HepG2 (cell line): Measurements from ENCODE around the gene MIF4GD. TPM values are rescaled to one million over a fixed set of nuclear protein-coding genes. Genes with fewer than 3 reads are reported as not detected.

ENCODE experiments used
- AGO1 ChIP-seq: fragments of 200-400 bp; formaldehyde crosslinking; IDR thresholded peaks from 2 replicates; pipeline ENCODE4 v1.6.1; 2017; ENCODE audit warnings: mild to moderate bottlenecking, low read depth, low read length, moderate library complexity; ENCODE audit not compliant: poor library complexity, severe bottlenecking
- CENPBD1 ChIP-seq: sonication (generic); formaldehyde crosslinking; IDR thresholded peaks from 2 replicates; pipeline ENCODE4 v1.8.0; 2022; ENCODE audit warnings: missing genetic modification reagents, low read depth, mild to moderate bottlenecking, borderline replicate concordance
- EEA1 ChIP-seq: sonication (generic); formaldehyde crosslinking; IDR thresholded peaks from 2 replicates; pipeline ENCODE4 v1.5.1; 2020; ENCODE audit warnings: mild to moderate bottlenecking, missing genetic modification reagents, borderline replicate concordance
- EP300 ChIP-seq, 3 experiments: sonication (generic) in 1 of 3; formaldehyde crosslinking in 1 of 3; IDR thresholded peaks; 2 replicates each; pipeline versions ENCODE4 v1.5.1 to v1.6.1; 2011 to 2020; ENCODE audit warnings: low read depth in 2 of 3, low read length in 2 of 3, borderline replicate concordance in 1 of 3, improper control_type of control experiment in 1 of 3, mild to moderate bottlenecking in 1 of 3, missing genetic modification reagents in 1 of 3, moderate library complexity in 1 of 3
- ESRRA ChIP-seq: sonication (generic); formaldehyde crosslinking; IDR thresholded peaks from 2 replicates; pipeline ENCODE4 v1.5.1; 2020; ENCODE audit warnings: mild to moderate bottlenecking, low read depth, missing genetic modification reagents
- FOXA3 ChIP-seq: IDR thresholded peaks from 2 replicates; pipeline ENCODE4 v1.6.1; 2016; ENCODE audit warnings: missing genetic modification reagents, missing compliant biosample characterization
- HIVEP1 ChIP-seq: sonication (generic); formaldehyde crosslinking; IDR thresholded peaks from 2 replicates; pipeline ENCODE4 v1.4.0; 2020; ENCODE audit warnings: mild to moderate bottlenecking, missing genetic modification reagents
- HMGA1 ChIP-seq: sonication (generic); formaldehyde crosslinking; conservative IDR thresholded peaks from 2 replicates; pipeline ENCODE4 v1.4.0; 2020; ENCODE audit warnings: missing genetic modification reagents
- KAT8 ChIP-seq: IDR thresholded peaks from 2 replicates; pipeline ENCODE4 v1.6.1; 2016; ENCODE audit warnings: missing genetic modification reagents, missing compliant biosample characterization
- MAFK ChIP-seq, 2 experiments: IDR thresholded peaks in 1 of 2; conservative IDR thresholded peaks in 1 of 2; 2 replicates each; pipeline ENCODE4 v1.6.1; 2011; ENCODE audit warnings: improper control_type of control experiment in 2 of 2, low read length in 2 of 2
- ONECUT2 ChIP-seq: sonication (generic); formaldehyde crosslinking; IDR thresholded peaks from 2 replicates; pipeline ENCODE4 v1.4.0; 2020; ENCODE audit warnings: missing genetic modification reagents
- PBX2 ChIP-seq: IDR thresholded peaks from 2 replicates; pipeline ENCODE4 v1.6.1; 2016; ENCODE audit warnings: control low read depth
- RBFOX2 ChIP-seq: fragments of 200-400 bp; formaldehyde crosslinking; IDR thresholded peaks from 2 replicates; pipeline ENCODE4 v1.6.1; 2017; ENCODE audit warnings: low read depth, mild to moderate bottlenecking, low read length
- RELA ChIP-seq: sonication (generic); formaldehyde crosslinking; IDR thresholded peaks from 2 replicates; pipeline ENCODE4 v1.4.0; 2020; ENCODE audit warnings: missing genetic modification reagents
- REXO4 ChIP-seq: sonication (generic); formaldehyde crosslinking; IDR thresholded peaks from 2 replicates; pipeline ENCODE4 v1.8.0; 2022; ENCODE audit warnings: missing genetic modification reagents, mild to moderate bottlenecking, borderline replicate concordance
- SMARCE1 ChIP-seq: fragments of 450-650 bp; IDR thresholded peaks from 2 replicates; pipeline ENCODE4 v1.6.1; 2017; ENCODE audit warnings: borderline replicate concordance
- ZNF160 ChIP-seq: sonication (generic); formaldehyde crosslinking; IDR thresholded peaks from 2 replicates; pipeline ENCODE4 v1.8.0; 2022; ENCODE audit warnings: mild to moderate bottlenecking, inconsistent platforms, missing genetic modification reagents
- ZNF337 ChIP-seq: sonication (generic); formaldehyde crosslinking; IDR thresholded peaks from 2 replicates; pipeline ENCODE4 v1.5.1; 2020; ENCODE audit warnings: missing genetic modification reagents, low read depth, mild to moderate bottlenecking, borderline replicate concordance
- ZNF609 ChIP-seq: sonication (generic); formaldehyde crosslinking; IDR thresholded peaks from 2 replicates; pipeline ENCODE4 v1.4.0; 2020; ENCODE audit warnings: mild to moderate bottlenecking, missing genetic modification reagents, borderline replicate concordance
- ZNF670 ChIP-seq: sonication (generic); formaldehyde crosslinking; IDR thresholded peaks from 2 replicates; pipeline ENCODE4 v1.8.0; 2022; ENCODE audit warnings: mild to moderate bottlenecking, missing genetic modification reagents, borderline replicate concordance
- ZNF713 ChIP-seq: sonication (generic); formaldehyde crosslinking; IDR thresholded peaks from 2 replicates; pipeline ENCODE4 v1.4.0; 2020; ENCODE audit warnings: mild to moderate bottlenecking, missing genetic modification reagents
- ZNF839 ChIP-seq: sonication (generic); formaldehyde crosslinking; IDR thresholded peaks from 2 replicates; pipeline ENCODE4 v1.4.0; 2020; ENCODE audit warnings: missing genetic modification reagents, mild to moderate bottlenecking, borderline replicate concordance
- polyA plus RNA-seq, 8 experiments: library from polyadenylated mRNA; depleted of rRNA in 3 of 8; stranded (reverse) in 7 of 8; unstranded in 1 of 8; fragments of >200 nt; fragmentation: Illumina TruSeq in 4 of 8; extraction: Trizol in 4 of 8; gene quantifications; 2 replicates each; pipeline versions ENCODE4 v1.2.1 to v1.2.3, GENCODE V29; 2011 to 2016; ENCODE audit warnings: low read depth in 4 of 8, missing spikeins in 1 of 8, mixed read lengths in 1 of 8; ENCODE audit not compliant: insufficient read depth in 1 of 8
- total RNA-seq, 5 experiments: library from RNA; depleted of rRNA; stranded (reverse); fragments of >200 nt; fragmentation: Illumina TruSeq; extraction: Trizol; gene quantifications; 2 replicates each; pipeline ENCODE4 v1.2.3, GENCODE V29; 2016; ENCODE audit warnings: low read depth in 1 of 5

MIF4GD gene
- total and polyA plus RNA-seq, 2 of the 13 experiments (the other 11 are each of a cell fraction or from before 2014, with no cell fraction given): 14.0 to 28.0 TPM

- no peak for TF ChIP-seq MAFK (conservative IDR thresholded peaks at IDR 0.05 in 1 of 2, IDR thresholded peaks at IDR 0.05 in 1 of 2; ENCODE audit: low read length in 2 of 2)
- no peak for TF ChIP-seq CENPBD1 (CRISPR knock-in tag)
- TF ChIP-seq REXO4: no peak
- TF ChIP-seq ZNF160 (CRISPR knock-in tag): peak; percentile 69; the same call in 1 of the 2 replicates
- TF ChIP-seq FOXA3: peak; percentile 45; the same call in 1 of the 2 replicates
- peak; percentile 90 for TF ChIP-seq RBFOX2
- no peak for TF ChIP-seq ZNF839
- no peak; the same call in 1 of the 2 replicates for TF ChIP-seq ZNF670 (CRISPR knock-in tag)
- no peak; the same call in 1 of the 2 replicates for TF ChIP-seq ZNF713
- peak; percentile 44; the same call in 1 of the 2 replicates for TF ChIP-seq RELA (CRISPR knock-in tag)
- no peak for TF ChIP-seq EP300 (IDR thresholded peaks at IDR 0.05; ENCODE audit: low read depth in 2 of 2, low read length in 2 of 2)
- no peak for TF ChIP-seq EP300 (CRISPR knock-in tag; IDR thresholded peaks at IDR 0.05; ENCODE audit: borderline replicate concordance)
- 0 out of 2 replicates have a peak, but pooled peaks have one; percentile 4 for TF ChIP-seq ONECUT2 (CRISPR knock-in tag)
- no peak for TF ChIP-seq HMGA1 (CRISPR knock-in tag)
- peak; percentile 46 for TF ChIP-seq AGO1
- TF ChIP-seq ZNF609 (CRISPR knock-in tag): no peak
- TF ChIP-seq HIVEP1 (CRISPR knock-in tag): peak; percentile 94
- 0 out of 2 replicates have a peak, but pooled peaks have one; percentile 25 for TF ChIP-seq ESRRA (CRISPR knock-in tag)
- 0 out of 2 replicates have a peak, but pooled peaks have one; percentile 79 for TF ChIP-seq EEA1 (CRISPR knock-in tag)
- TF ChIP-seq PBX2 (CRISPR knock-in tag): peak; percentile 96
- peak; percentile 87 for TF ChIP-seq KAT8 (CRISPR knock-in tag)
- no peak for TF ChIP-seq SMARCE1
- TF ChIP-seq ZNF337 (CRISPR knock-in tag): peak; percentile 25; the same call in 1 of the 2 replicates
These were observed 18.2 kb upstream of the MIF4GD start, which contains the start of gene SLC25A19 (continued) for GRCh38 chr17:75289115-75289831.
